Glomerular visceral epithelial cell (primary cell): ENCODE data around the gene KLHL29.

ENCODE experiments used
- DNase-seq: peaks from one replicate; pipeline ENCODE4 v3.0.0-alpha.2; 2016; ENCODE audit errors: extremely low spot score

KLHL29 gene

DNA sequence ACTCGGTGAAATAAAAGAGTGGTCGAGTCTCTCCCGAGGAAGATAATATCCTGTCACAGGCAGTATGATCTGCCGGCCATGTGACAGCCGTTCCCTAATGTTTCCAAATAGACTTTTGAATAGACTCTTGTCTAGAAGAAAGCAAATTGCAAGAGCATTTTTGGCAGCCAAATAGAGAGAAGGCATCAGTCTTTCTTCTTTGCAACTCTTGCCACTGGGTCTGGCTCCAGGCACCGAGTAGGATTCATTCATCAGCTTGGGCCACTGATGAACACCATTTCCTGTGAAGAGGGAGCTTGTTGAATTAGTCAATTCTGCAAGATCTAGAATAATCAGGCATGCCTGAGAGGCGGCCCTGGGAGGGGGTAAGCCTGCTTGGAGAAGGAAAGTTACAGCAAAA, 165.6 kb downstream of the KLHL29 start:
- DNase-seq, result no peak

DNA sequence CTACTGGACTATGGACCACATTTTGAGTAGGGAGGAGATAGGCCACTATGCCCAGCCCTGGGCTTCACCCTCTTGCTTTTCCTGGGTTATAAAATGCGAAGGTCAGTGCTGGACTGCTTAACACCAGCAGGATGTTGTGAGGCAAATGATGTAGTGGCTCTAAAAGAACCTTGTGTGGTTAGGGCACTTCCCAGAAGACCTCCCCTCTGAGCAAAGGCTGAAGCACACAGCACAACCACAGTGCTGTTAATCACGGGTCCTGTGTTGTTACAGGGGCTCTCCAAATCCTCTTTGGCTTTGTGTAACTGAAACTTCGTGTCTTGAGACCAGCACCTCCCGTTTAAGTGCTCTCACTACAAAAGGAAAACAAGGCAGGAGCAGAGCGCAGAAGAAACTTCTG, 166.9 kb downstream of the KLHL29 start:
- DNase-seq, result no peak

DNA sequence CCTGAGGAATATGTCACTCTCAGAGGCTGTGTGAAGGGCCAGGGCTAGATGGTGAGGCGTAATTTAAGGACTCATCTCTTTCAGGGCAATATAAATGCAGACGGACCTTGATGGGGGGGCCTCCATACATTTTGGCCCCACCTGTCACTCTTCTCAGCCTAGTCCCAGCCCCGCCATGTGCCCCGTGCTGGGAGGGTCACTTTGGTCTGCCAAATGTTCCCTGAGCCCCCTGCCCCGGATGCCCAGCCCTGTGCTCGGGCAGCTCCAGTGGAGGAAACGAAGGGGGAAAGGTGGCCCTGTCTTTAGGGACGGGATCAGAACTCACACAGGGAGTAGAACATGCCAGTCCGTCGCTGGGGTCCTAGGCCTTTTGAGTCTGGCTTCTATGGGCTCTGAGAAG, 168.6 kb downstream of the KLHL29 start:
- no peak for DNase-seq

DNA sequence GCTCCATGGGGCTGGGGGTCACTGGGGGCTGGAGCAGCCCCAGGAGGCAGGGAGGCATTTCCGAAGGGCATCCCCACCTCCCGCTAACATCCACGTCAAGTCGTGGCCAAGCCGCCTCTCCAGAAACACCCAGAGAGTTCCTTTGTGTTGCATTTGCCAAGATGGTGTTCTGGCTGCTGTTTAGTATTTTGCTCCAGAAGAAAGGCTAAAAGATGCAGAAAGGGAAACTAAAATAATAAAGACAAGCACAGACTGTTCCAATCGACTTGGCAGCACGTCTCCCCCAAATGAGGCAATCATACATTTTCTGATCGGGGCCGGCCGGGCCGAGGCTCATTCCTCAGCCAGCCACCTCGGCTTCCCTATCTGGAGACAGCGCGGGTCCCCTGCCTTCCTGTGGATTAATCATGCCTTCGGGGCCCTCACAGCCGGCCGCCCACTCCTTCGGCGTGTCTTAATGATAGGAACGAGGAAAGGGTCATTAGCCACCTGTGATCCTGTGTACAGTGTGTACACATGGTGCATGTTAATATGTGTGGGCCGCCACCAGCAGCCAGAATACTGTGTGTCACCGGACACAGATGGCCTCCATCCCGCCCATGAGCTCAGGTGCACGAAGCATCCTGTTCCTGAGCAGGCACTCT, 169.2 kb downstream of the KLHL29 start:
- DNase-seq, result no peak

DNA sequence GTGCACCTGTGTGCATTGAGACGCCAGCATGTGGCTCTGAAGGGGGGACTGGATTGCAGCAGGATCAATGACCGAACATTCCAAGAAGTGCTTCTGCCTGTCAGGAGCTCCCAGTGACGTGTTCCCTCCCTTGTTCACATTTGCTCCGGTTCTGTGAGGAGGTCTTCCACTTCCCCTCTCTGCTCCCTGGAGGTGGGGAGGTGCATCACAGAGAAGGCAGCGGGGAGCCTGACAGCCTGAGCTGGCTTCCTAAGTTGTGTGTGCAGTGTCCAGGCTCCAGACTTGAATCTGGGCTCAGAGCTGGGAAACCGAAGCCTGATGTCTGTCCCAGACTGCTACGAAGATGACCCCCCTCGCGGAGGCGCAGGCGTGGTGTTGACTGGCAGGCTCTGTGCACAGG, 171.0 kb downstream of the KLHL29 start:
- no peak for DNase-seq

DNA sequence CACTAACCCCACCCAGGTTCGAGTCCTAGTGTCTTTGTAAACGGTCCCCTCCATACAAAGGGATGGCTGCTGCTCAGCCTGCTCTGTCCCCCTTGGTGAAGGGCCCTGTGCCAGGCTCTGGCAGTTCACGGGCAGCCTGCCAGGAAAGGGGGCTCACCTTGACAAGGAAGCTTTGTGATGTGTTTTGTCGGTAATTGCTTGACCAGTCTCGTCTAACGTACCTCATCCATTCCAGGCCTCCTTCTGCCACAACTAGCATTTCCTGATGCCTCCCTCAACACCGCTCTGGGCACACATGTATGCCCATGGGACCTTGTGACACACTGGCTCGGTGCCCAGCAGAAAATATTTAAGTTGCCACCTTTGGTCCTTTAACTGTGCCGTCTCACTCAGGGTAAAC, 171.9 kb downstream of the KLHL29 start:
- DNase-seq, result no peak

DNA sequence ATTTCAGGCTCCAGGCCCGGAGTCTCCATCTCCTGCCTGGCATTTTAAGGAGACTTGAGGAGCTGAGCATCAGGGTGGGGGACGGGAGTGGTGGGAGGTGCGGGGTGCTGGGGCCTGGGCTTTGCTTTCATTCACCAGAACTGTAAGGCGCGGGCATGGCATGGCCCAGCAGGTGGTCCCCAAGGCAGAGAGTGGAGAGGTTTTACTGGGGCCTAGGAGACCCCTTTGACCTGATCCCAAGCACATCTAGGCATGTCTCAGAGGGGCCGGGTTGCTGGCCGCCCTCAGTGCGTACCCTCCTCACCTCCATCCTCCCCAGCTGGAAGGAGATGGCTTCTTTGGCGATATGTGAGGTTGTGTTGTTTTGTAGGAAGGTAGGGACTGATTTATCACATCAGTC, 172.5 kb downstream of the KLHL29 start:
- no peak for DNase-seq

DNA sequence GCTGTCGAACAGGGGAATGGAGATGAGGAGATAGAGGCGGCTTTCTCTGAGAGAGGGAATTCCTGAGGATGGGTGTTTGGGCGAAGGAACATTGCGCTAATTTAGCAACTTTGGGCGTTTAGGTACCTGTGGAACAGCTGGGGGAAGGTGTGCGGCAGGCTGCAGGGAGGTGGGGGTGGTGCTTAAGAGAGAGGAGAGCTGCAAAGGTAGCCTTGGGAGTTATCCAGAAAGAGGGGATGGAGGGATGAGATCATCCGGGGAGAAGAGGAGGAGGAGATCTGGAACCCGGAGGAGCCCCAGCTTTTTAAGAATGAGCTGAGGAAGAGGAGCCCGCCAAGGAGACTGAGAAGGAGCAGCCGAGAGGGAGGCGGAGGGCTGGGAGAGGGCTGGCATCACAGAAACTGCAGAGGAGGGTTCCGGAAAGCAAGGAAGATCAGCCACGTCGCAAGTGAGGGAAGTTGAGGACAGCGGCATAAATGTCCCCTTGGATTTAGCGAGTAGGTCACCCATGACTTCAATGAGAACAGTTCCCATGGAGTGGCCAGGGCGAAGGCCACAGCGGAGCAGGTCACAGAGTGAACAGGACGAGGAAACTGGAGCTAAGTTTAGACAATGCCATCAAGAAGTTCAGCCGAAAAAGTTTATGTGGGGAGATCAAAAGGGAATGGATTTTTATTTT, 174.7 kb downstream of the KLHL29 start:
- no peak for DNase-seq

DNA sequence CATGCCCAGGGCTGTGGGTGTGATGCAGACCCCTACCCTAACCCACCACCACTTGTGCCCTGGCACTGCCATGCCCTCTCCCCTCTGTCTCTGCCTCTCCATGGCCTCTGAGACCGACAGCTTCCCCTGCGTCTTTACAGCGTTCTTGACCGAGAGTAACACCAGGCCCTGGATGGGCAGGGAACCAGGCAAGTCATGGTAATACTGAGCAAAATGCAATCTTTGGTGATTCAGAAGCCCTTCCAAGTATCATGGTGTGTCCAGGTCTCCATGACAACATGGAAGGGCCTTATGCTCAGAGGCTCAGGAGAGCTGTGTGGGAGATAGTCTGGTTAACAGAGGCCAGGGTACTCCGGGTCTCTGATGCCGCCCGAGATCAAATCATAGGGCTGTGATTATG, 176.1 kb downstream of the KLHL29 start:
- DNase-seq, result no peak

DNA sequence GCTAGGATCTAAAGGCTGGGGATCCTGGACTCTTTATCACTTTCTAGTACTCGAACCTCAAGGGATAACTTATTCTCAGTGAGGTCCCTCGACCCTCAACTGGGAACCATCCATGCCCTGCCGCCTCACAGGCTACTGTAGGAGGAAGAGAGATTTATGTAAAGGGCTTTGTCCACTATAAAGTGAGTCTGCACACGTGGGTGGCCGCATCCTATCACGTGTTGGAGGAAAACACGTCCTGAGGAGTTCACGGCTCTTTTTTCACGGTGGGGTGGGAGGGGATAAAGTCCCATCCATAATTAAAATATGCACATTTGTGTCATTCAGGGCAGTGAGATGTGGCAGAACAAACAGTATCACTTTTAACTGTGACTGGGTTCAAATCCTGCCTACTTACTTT, 176.6 kb downstream of the KLHL29 start:
- DNase-seq, result no peak

DNA sequence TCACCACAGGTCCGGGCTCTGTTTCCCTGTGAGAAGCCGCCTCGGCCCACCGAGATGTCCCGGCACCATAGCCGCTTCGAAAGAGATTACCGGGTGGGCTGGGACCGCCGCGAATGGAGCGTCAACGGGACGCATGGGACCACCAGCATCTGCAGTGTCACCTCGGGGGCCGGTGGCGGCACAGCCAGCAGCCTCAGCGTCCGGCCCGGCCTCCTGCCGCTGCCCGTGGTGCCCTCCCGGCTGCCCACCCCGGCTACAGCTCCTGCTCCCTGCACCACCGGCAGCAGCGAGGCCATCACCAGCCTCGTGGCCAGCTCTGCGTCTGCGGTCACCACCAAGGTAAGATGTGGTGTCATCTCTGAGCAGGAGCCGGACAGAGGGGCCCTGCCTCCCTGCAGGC, 177.2 kb downstream of the KLHL29 start:
- DNase-seq, result no peak

DNA sequence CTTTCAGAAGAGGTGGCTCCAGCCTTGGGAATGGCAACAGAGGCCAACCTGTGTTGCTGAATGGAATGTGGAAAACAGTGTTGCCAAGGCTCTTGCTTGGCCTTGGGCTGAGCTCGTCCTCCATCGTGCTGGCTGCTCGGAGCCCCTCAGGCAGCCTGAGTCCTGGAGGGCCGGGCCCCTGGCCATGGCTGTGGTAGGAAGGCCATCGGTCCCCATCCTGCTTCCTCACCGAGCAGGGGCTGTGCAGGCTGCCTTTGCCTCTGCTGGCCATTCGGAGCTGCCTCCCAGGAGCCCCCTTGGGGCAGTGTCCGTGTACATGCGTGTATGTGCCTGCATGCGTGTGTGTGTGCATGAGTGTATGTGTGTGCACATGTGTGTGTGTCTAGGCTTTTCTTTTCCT, 178.2 kb downstream of the KLHL29 start:
- no peak for DNase-seq

DNA sequence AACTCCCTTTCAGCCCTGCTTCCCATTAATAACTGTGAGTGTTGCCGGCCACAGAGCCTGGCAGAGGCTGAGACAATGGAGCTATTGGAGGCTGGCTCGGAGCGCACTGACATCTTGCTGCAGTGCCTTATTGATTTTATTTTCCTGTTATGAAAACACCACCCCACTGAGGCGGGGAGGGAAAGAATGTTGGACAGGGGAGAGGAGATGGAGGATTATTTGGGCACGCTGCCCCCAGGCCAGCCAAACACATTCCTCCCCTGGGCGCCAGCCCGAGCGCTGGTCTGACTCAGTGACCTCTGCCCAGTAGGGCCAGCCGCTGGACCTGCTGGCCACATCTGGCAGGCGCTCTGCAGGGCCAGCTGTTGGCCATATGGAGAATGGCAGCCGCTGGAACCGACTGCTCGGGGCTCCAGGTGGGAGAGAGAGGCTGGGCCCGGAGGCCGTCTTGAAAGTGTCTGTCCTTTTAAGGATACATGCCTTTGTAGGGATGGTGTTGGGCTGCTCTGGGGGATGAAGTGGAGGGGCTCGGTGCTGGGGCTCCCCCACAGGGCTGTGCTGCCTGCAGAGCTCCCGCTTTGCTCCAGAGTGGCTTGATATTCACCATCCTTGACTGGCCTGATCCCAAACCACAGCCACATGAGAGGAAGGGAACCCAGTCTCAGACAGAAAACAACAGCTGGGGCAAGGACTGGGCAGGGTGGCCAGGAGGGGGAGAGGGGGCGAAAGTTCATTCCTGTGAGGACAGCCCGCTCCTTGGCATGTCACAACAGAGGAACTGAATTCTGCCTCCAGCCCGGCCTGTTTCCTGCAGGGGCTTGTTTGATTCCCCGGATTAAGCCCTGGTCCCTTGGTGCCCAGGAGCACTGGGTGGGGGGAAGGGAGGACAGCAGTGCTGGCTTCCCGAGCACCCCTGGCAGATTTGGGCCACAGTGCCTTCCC, 179.0 kb downstream of the KLHL29 start:
- DNase-seq, result no peak

DNA sequence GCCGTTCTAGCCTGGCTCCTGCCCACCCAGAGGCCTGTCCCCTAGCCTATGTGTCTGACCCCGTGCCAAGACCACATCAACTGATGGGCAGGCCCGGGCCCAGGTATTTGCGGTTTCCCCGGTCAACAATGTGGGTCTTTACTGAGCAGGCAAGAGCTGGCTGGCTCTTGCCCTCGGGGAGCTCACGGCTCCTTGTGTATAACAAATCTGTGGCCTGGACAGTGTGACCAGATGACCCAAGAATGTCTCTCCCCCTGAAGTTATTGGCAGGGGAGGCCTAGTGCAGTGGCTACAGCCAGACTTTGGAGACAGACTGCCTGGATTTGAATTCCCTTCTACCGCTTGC, 179.6 kb downstream of the KLHL29 start:
- no peak for DNase-seq

DNA sequence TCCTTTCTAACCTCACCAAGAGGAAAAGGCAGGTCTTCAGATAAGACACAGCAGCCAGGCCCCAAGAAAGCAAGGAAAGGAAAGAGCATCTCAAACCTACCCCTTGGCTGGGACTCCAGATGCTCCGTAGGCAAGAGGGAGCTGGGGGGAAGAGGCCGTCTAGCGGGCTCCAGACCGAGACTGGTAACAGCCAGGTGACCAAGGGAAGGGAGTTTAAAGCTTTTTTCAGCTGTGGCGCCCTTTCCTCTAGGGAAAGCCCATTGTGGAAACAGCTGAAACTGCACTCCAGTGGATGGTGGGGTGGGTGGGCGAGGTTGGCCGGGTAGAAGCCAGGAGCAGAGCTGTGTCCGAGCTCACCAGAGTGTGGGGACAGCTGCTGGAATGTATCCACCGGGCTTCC, 180.4 kb downstream of the KLHL29 start:
- no peak for DNase-seq

DNA sequence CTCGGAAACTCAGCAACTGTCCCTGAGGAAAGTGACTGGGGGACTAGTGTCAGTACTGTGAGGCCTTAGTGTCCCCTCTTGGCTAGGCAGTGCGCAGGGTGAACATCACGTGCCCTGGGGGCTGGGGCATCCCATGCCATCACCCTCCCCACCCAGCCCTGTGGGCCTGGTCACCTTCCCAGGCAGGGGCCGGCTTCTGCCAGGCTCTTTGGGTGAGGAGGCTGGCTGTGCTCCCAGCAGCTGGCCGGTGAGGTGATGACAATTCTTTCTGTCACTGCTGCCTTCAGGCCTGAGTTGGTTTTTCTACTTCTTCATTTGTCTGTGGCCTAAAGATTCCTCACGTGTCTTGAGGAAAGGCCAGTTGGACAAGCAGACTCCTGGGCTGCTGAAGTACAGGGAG, 180.8 kb downstream of the KLHL29 start:
- no peak for DNase-seq

DNA sequence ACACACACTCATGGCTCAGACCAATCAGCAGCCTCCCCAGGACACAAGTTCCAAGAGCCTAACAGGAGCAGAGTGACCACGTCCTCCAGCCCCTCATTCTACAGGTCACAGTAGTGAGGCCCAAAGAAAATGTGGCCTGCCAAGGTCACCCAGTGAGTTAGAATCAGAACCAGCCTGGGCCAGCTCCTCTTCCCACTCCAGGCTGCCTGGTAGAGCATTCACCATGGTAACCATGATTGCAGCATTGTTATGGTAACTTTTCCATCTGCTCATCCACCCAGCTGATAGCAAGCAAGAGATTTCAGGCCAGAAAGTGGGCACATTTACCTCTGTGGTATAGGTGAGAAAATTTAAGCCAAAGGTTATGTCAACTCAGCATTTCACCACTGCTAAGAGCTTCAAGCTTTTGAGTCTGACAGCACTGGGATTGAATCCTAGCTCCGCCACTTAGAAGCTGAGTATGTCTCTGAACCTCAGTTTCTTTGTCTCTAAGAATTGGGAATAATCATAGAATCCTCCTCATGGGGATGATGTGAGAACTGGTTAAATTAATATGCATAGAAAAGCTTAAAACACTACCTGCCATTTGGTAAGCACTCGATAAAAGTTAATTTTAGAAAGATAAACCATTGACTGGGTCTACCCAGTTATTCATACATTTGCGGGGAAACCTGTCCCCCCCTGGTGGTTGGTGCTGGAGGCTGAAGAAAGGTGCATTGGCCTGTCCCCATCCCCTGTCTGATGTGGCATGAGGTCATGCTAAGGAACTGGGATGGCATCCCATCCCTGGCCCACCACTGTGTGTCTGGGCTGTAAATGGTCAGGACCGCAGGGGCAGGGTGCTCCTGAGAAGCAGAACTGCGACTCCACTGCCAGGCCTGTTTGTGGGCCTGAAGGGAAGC, 181.5 kb downstream of the KLHL29 start:
- DNase-seq, result peak; percentile 8

DNA sequence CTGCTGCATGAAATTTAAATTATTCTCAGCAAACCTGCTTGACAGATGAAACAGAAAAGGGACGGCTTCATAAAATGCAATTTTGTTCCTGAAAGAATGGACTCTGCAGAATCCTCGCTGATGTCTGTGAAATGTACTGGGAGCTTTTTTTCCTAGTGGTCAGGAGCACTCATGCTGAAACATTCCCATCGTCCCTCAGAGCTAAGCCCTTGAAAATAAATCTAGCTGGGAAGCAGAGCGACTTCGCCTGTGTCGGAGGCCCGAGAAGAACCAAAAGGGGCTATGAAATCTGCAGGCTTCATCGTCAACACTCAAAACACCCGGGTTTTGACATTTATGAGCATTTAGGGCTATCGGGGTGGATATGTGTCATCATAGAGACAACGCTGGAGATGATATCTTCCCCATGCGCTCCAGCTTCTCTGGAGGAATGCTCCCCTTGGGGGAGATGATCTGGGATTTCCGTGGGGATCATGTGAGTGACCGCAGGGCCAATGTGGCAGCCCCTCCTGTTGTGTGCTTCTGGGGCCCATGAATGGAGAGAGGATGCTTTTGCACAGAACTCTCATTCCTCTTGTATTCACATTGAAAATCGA, 182.3 kb downstream of the KLHL29 start:
- no peak for DNase-seq

DNA sequence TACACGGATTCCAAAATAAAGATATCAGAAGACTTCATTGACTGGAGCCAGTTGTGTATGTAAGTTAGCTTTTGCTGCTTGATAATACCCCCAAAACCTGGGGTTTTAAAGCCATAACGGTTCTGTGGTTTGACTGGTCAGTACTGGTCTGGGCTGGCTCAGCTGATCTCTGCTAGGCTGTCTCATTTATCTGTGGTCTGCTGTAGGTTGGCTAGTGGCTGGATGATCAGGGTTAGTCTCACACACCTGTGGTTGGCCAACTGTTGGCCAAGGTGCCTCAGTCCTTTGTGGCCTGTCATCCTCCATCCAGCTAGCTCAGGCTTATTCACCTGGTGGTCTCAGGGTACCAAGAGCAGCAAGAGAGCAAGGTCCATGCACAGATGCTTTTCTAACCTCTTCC, 183.2 kb downstream of the KLHL29 start:
- DNase-seq, result no peak

DNA sequence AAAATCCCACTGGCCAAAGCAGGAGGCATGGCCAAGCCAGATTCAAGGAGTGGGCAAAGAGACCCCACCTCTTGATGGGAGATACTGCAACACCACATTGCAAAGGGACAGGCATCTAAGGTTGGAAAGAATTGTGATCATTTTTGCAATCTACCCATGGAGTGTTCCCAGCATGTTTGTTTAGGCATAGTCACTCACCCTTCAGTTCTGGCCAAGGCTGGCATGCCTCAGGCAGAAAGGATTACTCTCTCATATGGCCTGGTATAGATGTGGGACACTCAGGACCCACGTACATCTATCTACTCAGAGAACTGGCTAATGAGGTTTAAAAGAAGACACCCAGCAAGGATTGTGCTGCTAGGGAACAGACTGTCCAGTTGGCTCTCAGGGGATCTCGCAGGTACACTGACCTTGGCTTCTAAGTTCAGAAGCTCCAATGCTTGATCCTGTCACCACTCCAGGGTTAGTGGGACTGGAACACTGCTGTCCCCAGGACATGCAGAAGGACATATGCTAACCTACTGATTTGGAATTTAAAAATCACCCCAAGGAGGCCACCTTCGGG, 183.7 kb downstream of the KLHL29 start:
- no peak for DNase-seq

DNA sequence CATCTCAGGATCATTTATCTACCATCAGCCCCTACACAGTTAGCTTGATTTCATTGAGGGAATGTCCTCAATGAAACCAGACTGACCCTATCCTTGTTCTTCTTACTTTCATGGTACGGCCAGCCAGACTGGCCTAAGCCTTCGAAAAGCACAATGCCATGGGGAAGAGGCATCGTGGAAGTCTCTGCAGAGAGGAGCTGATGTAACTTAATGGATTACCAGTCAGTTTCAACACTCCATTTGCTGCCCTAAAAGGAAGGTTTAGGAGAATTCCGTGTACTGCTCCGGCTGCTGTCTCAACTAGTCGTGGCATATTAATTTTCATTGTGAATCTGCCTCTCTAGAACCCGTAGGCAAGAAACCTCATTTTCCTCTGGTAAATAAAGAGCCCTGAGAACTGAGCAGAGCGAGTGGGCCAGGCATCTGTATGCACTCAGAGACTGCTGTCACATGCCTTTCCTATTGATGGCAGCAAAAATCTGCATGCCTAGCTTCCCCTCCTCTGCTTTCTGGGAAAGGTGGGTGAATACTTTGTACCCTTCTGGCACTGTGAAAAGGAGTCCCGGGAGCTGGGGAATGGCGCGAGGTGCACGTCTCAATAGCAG, 184.9 kb downstream of the KLHL29 start:
- DNase-seq, result no peak
